Glomerular endothelial cell (primary cell): Measurements from ENCODE around the gene CTNND2. TPM values are rescaled to one million over a fixed set of nuclear protein-coding genes. Genes with fewer than 3 reads are reported as not detected.
"Not testable (repeated sequence)": the region's sequence is repeated elsewhere in the genome, so short reads cannot be mapped to it uniquely, and the experiment has no call there.

Experiments used
- DNase-seq: peaks from one replicate; pipeline ENCODE4 v3.0.0-alpha.2; 2011; ENCODE audit warnings: low read depth, low spot score; ENCODE audit errors: extremely low read depth
- total RNA-seq: library from RNA; depleted of rRNA; stranded (reverse); fragments of >200 nt; gene quantifications from 2 replicates; pipeline ENCODE4 v1.2.3, GENCODE V29; 2015

The CTNND2 gene
- total RNA-seq, 1 donor from 2014 or later, result not detected

DNA sequence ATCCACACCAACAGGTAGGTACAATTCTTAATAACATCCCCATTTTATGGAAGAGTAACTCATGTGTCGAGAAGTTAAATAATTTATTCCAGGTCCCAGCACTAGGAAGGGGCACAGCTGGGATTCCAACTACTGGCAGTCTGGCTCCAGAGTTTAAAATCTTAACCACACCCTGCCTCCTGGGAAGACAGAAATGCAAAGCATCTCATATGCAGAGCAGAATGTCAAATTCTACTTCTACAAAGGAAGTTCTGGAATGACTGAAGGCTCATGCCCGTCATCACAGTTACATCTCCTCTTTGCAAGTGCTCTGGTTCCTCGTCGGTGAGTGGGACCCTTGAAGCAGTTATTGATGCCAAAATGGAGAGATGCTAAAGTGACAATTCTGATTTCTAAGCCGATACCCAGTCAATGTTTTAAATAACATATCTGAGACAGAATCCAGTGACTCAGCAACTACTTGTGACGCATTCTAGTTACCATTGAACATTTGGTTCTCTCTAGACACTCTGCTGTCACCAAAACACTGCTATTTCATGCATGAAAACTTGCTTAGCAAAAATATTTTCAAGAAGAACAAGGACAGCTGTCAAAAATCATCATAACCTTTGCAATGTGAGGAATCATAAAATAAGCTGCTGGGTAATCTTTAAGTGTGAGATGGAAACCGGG lies 412.7 kb downstream of the CTNND2 start:
- DNase-seq, result no peak

DNA sequence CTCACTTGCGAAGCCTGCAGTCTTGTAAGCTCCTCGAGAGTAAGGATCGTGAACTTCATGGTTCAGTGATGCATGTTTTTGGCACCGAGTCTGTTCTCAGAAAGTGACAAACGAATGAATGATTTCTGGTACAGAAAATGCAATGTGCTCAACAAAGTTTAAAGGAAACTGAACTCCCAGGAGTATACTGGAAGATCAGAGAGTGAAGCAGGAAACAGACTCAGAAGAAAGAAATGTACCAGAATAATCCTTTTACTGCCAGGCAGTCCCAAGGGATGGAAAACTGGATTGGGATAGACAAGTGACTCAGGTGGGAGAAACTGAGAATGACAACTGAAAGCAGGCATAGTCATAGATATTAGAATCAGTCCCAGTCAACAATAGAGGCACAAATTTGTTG lies 420.6 kb downstream of the CTNND2 start:
- no peak for DNase-seq

DNA sequence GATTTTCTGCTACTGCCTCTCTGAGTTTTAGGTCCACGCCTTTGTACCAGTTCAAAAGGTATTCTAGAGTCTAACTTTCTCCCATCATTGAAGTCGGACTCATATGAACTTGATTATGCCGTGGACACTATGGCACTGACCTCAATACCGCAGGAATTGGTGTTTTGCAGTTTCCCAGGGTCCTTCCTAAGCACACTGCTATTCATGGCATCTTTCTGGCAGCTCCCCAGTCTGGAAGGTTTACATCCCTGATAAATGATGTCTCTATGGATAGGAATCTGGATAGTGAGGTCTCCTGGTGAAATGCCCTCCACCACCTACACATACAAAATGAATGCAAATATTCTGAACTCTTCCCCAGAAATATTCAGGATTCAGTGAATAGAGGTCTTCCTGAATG lies 422.2 kb downstream of the CTNND2 start:
- DNase-seq, result no peak

DNA sequence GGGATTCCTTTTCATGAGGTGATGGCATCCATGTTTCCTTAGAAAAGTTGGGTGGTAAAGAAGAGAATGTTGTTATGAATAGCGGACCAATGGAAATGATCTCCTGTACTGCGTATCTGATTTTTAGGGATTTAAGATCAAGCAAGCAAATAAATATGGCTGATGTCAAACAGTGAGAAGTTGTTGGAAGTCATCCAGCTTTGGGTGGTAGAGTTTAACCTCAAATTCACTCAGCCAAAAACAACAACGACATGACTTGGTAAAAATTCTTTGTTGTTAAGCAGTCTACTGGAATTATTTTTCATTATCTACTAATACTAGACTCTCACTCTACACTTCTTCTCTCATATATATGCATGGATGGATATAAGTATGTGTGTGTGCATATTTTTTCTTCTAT lies 426.5 kb downstream of the CTNND2 start:
- no peak for DNase-seq

DNA sequence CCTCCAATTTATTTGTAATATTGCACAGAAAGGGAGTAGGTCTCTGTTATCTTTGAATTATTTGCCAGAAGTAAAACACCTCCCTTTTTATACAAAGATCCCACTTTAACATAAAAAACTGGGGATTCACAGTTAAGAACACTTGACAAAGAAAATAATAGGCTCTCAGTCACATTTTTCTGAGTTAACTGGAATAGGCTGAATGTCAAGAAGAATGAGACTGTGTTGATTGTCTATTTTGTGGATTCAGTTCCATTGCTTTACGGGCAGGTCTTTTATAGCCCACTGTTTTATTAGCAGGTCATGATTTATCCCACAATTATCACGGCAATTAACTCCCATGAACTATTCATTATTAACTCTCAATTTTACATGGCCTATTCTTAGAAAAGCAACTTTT lies 427.4 kb downstream of the CTNND2 start:
- DNase-seq, result no peak

DNA sequence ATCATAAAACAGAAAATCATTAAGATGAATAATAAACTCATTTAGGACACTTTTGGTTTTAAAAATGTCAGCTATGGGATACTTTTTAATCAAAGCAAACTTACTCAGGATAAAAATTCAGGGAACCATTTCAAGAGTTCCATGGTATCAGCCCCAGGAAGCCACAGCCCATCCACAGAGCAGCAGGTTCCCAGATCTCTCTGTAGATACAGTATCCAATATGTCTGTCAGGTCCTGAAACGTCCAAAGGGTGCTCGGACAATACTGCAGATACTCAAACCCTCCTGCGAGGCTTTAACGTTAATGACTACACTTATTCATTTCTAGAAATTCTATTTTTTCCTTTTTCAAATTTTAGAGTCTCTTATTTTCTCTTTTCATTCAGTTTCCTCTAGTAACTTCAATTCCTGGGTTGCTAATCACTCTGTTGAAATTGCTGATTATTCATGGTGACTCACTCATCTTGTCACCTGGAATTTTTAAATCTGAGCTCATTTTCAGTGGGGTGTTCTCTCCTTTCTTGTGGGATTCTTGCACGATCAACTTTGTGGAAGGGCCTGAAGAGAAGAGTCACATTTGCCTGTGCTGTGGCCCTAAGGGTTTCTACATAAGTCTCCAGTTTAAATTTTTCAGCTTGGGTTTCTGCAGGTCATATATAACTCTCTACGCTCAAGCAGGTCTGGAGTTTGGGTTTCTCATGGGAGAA lies 435.8 kb downstream of the CTNND2 start:
- no peak for DNase-seq

DNA sequence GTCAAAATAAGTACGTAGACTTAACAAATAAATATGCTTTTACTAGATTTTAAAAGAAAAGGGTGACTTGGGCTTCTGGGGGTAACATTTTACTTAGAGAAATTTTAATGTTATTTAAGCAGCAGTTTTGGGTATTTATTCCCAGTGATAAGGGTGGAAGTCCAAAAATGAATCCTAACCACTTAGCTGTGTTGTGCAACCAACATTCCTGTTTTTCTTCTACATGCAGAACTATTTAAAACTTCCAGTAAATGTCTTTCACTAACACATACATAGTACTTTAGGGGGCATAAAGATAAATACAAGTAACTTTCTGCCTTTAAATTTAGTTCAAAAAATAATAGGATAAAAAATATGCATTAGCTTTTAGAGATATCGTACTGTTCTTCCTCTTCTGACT lies 436.7 kb downstream of the CTNND2 start:
- no peak for DNase-seq

DNA sequence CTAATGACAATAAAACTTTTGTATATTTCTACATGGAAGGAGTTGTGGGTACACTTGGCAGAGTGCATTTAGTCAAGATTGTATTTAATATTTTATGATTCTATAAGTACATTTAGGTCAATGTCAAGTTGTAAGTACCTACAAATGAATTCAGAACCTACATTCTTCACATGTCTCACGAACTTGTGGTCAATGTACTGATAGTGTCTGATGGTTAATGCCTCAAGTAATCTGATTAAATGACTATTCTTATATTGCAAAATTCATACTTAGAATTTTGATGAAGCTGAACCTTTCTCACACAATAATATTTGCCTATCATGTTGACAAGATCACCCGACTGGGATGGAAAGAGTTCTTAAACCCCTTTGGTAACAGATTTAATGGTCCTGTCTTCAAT lies 444.5 kb downstream of the CTNND2 start:
- no peak for DNase-seq

DNA sequence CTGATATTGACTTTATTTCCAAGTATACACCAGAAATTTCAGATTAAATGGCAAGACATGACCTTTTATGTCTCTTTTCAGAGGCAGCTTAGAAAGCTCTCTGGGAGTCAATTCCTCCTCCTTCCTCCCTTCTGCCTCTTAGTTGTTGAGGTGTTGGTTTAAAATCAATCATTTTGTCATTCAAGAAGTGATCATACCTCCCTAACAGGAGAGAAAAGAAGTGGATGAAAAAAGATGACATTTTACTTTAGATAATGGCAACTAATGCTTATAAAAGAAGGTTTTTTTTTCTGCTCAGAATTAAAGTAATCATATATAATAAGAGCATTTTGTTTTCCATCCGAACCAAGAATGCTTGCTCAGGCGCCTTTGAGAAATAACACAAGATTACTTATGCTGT lies 448.7 kb downstream of the CTNND2 start:
- DNase-seq, result no peak

DNA sequence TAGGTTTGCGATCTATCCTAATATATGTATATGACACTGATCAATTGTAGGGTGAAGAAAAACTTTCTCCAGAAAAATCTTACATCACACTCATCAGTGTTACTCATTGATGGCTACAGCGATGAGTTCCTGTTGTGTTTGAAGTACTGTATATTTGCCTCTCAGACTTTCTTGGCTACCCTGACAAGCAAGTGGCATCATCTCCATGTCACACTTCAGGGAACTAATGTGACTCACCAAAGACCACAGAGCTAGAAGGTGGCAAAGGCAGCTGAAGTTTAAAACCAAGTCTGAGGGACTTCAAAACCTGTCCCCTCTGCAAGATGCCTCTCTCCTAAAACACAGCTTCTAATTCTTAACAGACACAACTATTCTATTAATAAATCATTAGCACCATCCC lies 451.4 kb downstream of the CTNND2 start:
- DNase-seq, result no peak

DNA sequence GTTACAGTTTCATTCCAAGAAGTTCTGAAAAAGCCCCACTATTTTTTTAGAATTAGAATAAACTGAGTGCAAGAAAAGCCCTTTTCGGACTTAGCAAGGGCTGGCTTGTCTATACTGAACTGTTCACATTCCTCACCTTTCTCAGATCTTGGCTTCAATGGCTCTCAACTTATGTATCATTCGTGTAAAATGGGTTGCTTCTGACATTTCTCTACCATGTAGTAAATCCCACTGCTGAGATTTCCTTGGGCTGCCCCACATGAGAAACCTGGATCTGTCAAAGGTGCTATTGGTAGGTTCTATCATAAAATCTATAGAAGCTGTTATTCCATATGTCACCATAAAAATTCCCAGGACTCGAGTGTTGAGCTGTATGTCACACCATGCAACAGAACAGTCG lies 454.3 kb downstream of the CTNND2 start:
- no peak for DNase-seq

DNA sequence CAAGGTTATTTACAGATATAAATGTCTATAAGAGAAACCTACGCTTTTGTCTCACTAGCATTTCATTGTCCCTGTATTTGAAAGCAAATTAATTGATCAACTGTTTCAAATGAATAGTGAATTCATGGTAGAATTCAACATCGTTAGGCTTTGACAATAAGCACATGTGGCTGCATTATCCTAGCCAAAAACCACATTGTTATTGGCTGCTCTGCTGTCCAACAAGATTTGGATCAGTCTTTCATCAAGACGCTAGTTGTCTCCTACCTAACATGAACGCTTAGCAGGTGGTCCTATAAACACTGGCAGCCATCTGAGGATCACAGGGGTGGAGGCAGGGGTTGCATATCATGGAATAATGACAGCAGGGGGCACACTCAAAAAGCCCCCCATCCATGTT lies 455.0 kb downstream of the CTNND2 start:
- no peak for DNase-seq

DNA sequence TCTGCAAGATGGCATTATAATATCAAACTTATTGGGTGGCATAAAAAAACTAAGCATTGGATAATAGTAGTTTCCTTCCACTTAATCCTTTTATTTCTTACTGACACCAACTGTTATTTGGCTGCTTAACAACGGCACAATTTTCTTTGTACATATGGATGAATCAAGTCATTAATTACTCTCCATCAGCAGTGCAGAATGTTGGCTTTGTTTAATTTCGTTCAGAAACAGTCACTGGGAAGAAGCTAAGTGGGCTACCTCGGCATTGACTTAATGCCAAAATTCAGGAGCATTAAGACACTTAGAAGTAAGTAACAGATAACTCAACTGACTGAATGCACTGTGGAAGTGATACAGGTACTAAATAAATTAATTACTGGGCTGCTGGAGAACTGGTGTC lies 460.4 kb downstream of the CTNND2 start:
- DNase-seq, result no peak

DNA sequence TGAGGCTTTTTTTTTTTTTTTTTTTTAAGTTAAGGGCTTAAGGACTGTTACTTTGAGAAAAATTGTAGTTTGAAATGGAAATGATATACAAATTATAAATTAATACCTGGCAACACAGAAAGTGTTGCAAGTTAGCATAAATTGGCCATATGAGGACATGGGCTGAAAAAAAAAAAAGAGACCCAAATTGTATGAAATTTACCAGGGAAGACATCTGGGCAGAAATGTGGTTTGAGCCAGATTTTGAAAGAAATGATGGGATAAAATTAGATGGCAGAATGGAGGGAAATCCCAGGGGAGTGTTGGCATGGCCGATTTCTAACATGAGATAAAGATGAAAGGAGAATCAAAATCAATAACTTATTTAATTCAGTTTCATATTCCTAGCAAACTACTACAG lies 472.1 kb downstream of the CTNND2 start:
- no peak for DNase-seq

DNA sequence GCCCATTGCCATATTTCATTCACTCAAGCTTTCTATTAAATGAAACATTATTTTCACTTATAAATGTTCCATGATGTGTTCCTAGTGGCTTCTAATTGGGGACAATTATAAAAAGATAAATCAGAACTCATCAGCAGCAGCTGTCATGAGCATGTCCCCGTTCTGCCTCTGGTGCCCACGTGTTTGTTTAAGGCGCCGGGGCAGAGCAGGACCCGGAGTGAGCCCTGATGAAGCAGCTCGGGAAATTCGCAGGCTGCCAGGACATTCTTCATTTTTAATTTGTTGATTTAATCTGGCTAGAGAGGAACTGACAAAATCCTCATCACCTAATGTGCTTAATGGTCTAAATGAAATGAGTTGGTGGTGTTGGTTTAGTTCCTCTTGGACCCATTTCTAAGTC lies 475.0 kb downstream of the CTNND2 start:
- DNase-seq, result no peak

DNA sequence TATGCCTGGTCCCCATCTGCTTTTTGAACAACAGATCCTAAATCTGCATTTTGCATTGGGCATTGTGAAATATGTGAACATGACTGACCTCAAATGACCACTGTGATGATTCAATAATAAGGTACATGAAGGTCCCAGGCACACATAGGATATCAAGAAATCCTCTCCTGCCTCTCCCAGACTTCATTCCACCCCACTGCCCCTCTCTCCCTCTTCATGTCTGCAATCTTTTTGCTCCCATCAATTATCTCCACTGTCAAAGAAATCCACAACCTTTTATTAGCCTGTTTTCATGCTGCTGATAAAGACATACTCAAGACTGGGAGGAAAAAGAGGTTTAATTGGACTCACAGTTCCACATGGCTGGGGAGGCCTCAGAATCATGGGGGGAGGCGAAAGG lies 476.7 kb downstream of the CTNND2 start:
- DNase-seq, result no peak

DNA sequence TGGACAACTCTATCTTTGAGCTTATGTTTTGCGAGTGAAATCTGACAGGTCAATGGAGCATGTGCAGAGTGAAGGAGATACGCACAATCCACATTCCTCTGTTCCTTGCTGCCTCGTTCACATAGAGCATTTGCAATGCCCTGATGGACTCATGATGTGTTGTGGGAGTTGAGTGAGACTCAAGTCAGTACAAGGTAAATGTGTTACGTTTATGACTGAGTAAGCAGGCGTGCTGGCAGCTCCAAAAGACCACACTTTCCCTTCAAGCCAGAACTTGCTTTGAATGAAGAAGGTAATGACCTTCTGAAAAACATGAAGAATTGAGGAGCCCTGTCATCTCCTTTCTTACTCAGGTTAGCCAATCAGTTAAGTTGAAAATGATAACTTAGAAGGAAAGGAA lies 477.8 kb downstream of the CTNND2 start:
- no peak for DNase-seq

DNA sequence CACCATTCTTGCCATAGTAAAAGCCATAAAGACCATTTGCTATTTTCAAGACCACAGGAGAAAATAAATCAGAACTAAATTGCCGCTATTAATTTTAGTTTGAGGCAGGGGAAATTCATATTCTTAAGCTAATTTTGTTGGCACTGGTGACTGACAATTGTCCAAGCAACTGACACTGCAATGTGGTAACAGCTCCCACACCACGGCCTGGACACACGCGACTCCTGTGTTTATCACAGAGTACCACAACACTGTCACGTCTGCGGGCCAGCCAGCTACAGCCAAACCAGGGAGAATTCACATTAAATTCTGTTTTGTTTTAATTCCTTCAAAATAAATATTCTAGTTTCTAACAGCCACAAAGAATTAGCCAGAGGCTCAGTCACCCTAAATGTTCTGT lies 481.9 kb downstream of the CTNND2 start:
- DNase-seq, result no peak

DNA sequence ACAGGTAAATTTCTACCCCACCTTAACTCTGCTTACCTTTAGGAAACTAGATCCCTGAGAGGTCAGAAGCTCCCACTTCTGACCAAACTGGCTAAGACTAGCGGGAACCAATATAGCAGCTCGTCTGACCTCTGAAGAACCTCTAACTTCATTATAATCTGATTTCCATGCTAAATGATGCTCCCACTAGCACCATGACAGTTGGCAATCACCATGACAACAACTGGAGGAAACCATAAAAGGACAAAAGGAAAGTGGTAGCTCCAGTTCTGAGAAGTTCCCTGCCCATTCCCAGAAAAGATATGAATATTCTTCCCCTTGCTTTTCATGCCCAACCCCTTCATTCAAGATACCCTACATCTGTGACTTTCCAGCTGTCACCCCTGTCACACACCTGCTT lies 483.3 kb downstream of the CTNND2 start:
- DNase-seq, result no peak

DNA sequence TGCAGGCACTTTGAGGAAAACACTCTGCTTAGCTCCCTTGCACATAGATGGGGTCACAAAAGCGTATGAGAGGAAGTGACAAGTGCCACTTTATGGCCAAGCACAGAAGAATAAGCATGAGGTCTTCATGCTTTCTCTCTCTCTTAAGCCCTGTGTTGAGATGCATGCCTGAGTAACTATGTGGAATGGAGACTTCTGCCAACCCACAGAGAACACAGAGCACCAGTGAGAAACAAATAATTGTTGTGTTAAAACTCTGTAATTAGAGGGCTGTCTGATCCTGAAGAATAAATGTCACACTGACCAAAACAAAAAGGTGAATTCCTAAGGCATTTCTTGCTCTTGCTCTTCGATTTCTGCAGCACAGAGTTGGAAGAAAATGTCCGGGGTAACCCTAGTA lies 488.5 kb downstream of the CTNND2 start:
- no peak for DNase-seq

DNA sequence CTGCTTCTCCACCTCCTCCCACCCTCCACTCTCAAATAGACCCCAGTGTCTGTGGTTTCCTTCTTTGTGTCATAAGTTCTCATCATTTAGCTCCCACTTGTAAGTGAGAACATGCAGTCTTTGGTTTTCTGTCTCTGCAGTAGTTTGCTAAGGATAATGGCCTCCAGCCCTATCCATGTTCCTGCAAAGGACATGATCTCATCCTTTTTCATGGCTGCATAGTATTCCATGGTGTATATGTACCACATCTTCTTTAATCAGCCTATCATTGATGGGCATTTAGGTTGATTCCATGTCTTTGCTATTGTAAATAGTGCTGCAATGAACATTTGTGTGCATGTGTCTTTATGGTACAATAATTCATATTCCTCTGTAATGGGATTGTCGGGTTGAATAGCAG lies 489.5 kb downstream of the CTNND2 start:
- DNase-seq, result not testable (repeated sequence)

DNA sequence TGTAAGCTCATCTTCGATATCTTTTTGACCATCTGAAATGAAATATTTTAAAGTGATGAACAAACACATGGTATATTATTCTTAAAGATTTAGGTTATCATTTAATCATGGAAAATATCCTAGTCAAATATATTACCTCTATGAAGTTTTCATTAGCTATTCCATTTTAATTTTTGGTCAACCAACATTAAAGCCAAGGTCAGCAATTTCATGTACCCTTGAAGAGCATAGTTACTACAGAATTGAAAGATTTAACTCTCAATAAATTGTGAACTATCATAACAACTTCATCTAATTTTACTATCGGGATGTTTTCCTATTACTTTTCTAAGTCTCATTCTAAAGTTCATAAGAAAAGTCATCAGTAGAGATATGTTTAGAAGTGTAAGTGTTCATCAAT lies 492.6 kb downstream of the CTNND2 start:
- no peak for DNase-seq
